CD4-positive, alpha-beta T cell (primary cell): ENCODE data around the gene FAM131A. TPM values are rescaled to one million over a fixed set of nuclear protein-coding genes. Genes with fewer than 3 reads are reported as not detected.

Source experiments
- ATAC-seq: fragments of 200-7000 bp; cut with Tn5 transposase; one replicate; pipeline ENCODE4 v1.10.0; 2022; ENCODE audit warnings: mild to moderate bottlenecking; ENCODE audit not compliant: poor library complexity
- CTCF ChIA-PET: fragments of 350-600 bp; sonication (Branson Sonifier 250); formaldehyde crosslinking; loops from one replicate; lab custom pipeline; 2021; ENCODE audit warnings: antibody characterized with exemption, inconsistent platforms; lab: Charles Lee
- POLR2A ChIA-PET: fragments of 350-600 bp; sonication (Branson Sonifier 250); formaldehyde crosslinking; loops from one replicate; lab custom pipeline; 2021; ENCODE audit warnings: antibody characterized with exemption, inconsistent platforms; lab: Charles Lee
- DNase-seq, 14 experiments: peaks; one replicate each; pipeline ENCODE4 v3.0.0-alpha.2; 2013 to 2020; ENCODE audit warnings: mixed read lengths in 2 of 14
- H3K27ac ChIP-seq, 2 donors: one replicate each; pipeline versions ENCODE4 v1.5.1 to v1.7.0; 2013; ENCODE audit warnings: low read length in 2 of 2, low read depth in 1 of 2, mild to moderate bottlenecking in 1 of 2
- H3K27me3 ChIP-seq, 2 experiments: 1 replicate in 1 of 2; 2 replicates in 1 of 2; pipeline versions ENCODE4 v1.6.1 to v1.7.0; 2013; ENCODE audit warnings: low read length in 2 of 2, control low read depth in 1 of 2, mild to moderate bottlenecking in 1 of 2, moderate library complexity in 1 of 2; ENCODE audit not compliant: insufficient read depth in 2 of 2, control insufficient read depth in 1 of 2
- H3K36me3 ChIP-seq: one replicate; pipeline ENCODE4 v1.6.1; 2013; ENCODE audit warnings: low read length, control low read depth; ENCODE audit not compliant: insufficient read depth
- H3K4me1 ChIP-seq: one replicate; pipeline ENCODE4 v1.6.1; 2013; ENCODE audit warnings: low read length, control low read depth; ENCODE audit not compliant: insufficient read depth
- H3K4me3 ChIP-seq: one replicate; pipeline ENCODE4 v1.5.1; 2013; ENCODE audit warnings: mild to moderate bottlenecking, low read length, moderate library complexity
- H3K9me3 ChIP-seq, 2 experiments: 1 replicate in 1 of 2; 2 replicates in 1 of 2; pipeline versions ENCODE4 v1.6.1 to v1.7.0; 2013; ENCODE audit warnings: low read length in 2 of 2, mild to moderate bottlenecking in 2 of 2, control low read depth in 1 of 2, moderate library complexity in 1 of 2; ENCODE audit not compliant: control insufficient read depth in 1 of 2, insufficient read depth in 1 of 2
- H3K27ac Mint-ChIP-seq: one replicate; pipeline ENCODE4 v1.8.0; 2020; ENCODE audit warnings: mixed read lengths
- H3K27me3 Mint-ChIP-seq: one replicate; pipeline ENCODE4 v1.8.0; 2021; ENCODE audit warnings: mixed read lengths
- H3K36me3 Mint-ChIP-seq: one replicate; pipeline ENCODE4 v1.8.0; 2021; ENCODE audit warnings: low read depth, mixed read lengths
- H3K4me1 Mint-ChIP-seq: one replicate; pipeline ENCODE4 v1.8.0; 2021; ENCODE audit warnings: low read depth, mixed read lengths
- H3K4me3 Mint-ChIP-seq: one replicate; pipeline ENCODE4 v1.8.0; 2020; ENCODE audit warnings: mild to moderate bottlenecking, mixed read lengths
- H3K9me3 Mint-ChIP-seq: one replicate; pipeline ENCODE4 v1.8.0; 2020; ENCODE audit warnings: mixed read lengths
- intact Hi-C, 2 experiments: fragments of 100-400 bp; cut with DNase I in 1 of 2; cut with micrococcal nuclease in 1 of 2; formaldehyde crosslinking; loops; one replicate each; pipeline versions ENCODE4 v1.15.1 to v1.9.0; 2023 to 2025; cut with DNase I, micrococcal nuclease
- total RNA-seq, 174 experiments: library from RNA in 2 of 174; stranded (reverse) in 2 of 174; gene quantifications; one replicate each; pipeline ENCODE4 v1.2.3 and lab custom pipeline; 2021 to 2026
- TF ChIP-seq, protein P1 (sequence below): fragments of 200-600 bp; IDR thresholded peaks from one replicate; pipeline ENCODE4 v1.8.0; 2022; ENCODE audit warnings: antibody characterized with exemption, mild to moderate bottlenecking

The FAM131A gene
- total RNA-seq, 2 experiments from 2014 or later, result 10.4 to 11.0 TPM

DNA sequence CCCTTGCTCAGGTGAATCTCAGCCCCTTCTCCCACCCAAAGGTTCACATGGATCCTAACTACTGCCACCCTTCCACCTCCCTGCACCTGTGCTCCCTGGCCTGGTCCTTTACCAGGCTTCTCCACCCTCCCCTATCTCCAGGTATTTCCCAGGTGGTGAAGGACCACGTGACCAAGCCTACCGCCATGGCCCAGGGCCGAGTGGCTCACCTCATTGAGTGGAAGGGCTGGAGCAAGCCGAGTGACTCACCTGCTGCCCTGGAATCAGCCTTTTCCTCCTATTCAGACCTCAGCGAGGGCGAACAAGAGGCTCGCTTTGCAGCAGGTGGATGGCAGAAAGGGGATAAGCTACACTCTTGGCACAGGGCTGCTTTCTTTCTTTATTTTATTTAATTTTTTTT lies 4.5 kb downstream of the FAM131A start:
- H3K4me1 ChIP-seq, result peaks cover 18% of the 10 kb centered on the region
- Mint-ChIP-seq H3K27ac (no peak overlapping the region), H3K9me3 (no peaks in the 10 kb centered on the region), H3K4me3 (no peak overlapping the region), H3K36me3 (peaks cover 22% of the 10 kb centered on the region), H3K4me1 (peaks cover 19% of the 10 kb centered on the region), H3K27me3 (no peaks in the 10 kb centered on the region)
- no peak overlapping the region for H3K4me3 ChIP-seq
- ChIA-PET CTCF (no interaction called here), POLR2A (no interaction called here)
- no peaks in the 10 kb centered on the region for H3K9me3 ChIP-seq
- DNase-seq (no peak), ATAC-seq (no peak)
- no peak overlapping the region for H3K27ac ChIP-seq
- intact Hi-C loops, result no loop called here
- peaks cover 10% of the 10 kb centered on the region for H3K36me3 ChIP-seq
- TF ChIP-seq, protein P1, sequence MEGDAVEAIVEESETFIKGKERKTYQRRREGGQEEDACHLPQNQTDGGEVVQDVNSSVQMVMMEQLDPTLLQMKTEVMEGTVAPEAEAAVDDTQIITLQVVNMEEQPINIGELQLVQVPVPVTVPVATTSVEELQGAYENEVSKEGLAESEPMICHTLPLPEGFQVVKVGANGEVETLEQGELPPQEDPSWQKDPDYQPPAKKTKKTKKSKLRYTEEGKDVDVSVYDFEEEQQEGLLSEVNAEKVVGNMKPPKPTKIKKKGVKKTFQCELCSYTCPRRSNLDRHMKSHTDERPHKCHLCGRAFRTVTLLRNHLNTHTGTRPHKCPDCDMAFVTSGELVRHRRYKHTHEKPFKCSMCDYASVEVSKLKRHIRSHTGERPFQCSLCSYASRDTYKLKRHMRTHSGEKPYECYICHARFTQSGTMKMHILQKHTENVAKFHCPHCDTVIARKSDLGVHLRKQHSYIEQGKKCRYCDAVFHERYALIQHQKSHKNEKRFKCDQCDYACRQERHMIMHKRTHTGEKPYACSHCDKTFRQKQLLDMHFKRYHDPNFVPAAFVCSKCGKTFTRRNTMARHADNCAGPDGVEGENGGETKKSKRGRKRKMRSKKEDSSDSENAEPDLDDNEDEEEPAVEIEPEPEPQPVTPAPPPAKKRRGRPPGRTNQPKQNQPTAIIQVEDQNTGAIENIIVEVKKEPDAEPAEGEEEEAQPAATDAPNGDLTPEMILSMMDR, result no peak
- H3K27me3 ChIP-seq, result no peaks in the 10 kb centered on the region

GRCh38 chr3:184343200-184343876 lies 5.9 kb downstream of the FAM131A start:
- H3K27ac ChIP-seq, result no peak overlapping the region
- H3K9me3 ChIP-seq, result no peaks in the 10 kb centered on the region
- no peaks in the 10 kb centered on the region for H3K27me3 ChIP-seq
- H3K36me3 ChIP-seq, result peaks cover 10% of the 10 kb centered on the region
- DNase-seq, result no peak
- POLR2A ChIA-PET, result no interaction called here
- intact Hi-C loops, result no loop called here
- peaks cover 22% of the 10 kb centered on the region for H3K36me3 Mint-ChIP-seq
- H3K27ac Mint-ChIP-seq, result no peak overlapping the region
- no peak for ATAC-seq
- CTCF ChIA-PET, result no interaction called here
- H3K4me3 Mint-ChIP-seq, result no peak overlapping the region
- peaks cover 6% of the 10 kb centered on the region for H3K4me1 Mint-ChIP-seq
- H3K4me1 ChIP-seq, result peaks cover 6% of the 10 kb centered on the region
- no peaks in the 10 kb centered on the region for H3K27me3 Mint-ChIP-seq
- TF ChIP-seq, protein P1, result no peak
- H3K9me3 Mint-ChIP-seq, result no peaks in the 10 kb centered on the region
- no peak overlapping the region for H3K4me3 ChIP-seq

DNA sequence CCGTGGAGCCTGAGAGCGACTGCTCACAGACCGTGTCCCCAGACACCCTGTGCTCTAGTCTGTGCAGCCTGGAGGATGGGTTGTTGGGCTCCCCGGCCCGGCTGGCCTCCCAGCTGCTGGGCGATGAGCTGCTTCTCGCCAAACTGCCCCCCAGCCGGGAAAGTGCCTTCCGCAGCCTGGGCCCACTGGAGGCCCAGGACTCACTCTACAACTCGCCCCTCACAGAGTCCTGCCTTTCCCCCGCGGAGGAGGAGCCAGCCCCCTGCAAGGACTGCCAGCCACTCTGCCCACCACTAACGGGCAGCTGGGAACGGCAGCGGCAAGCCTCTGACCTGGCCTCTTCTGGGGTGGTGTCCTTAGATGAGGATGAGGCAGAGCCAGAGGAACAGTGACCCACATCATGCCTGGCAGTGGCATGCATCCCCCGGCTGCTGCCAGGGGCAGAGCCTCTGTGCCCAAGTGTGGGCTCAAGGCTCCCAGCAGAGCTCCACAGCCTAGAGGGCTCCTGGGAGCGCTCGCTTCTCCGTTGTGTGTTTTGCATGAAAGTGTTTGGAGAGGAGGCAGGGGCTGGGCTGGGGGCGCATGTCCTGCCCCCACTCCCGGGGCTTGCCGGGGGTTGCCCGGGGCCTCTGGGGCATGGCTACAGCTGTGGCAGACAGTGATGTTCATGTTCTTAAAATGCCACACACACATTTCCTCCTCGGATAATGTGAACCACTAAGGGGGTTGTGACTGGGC lies 7.3 kb downstream of the FAM131A start:
- ATAC-seq, result no peak
- ChIA-PET POLR2A (no interaction called here), CTCF (no interaction called here)

More for the DNA sequence above, 7.3 kb downstream of the FAM131A start:
- no peak overlapping the region for H3K27ac Mint-ChIP-seq
- H3K4me1 ChIP-seq, result no peaks in the 10 kb centered on the region
- no peak overlapping the region for H3K4me3 ChIP-seq
- peaks cover 22% of the 10 kb centered on the region for H3K36me3 Mint-ChIP-seq
- peaks cover 10% of the 10 kb centered on the region for H3K36me3 ChIP-seq
- intact Hi-C loops, result no loop called here
- H3K9me3 ChIP-seq, result no peaks in the 10 kb centered on the region
- H3K27ac ChIP-seq, result no peak overlapping the region
- H3K27me3 ChIP-seq, result no peaks in the 10 kb centered on the region
- TF ChIP-seq, protein P1, result no peak
- no peaks in the 10 kb centered on the region for H3K27me3 Mint-ChIP-seq
- no peak for DNase-seq
- H3K4me3 Mint-ChIP-seq, result no peak overlapping the region
- no peaks in the 10 kb centered on the region for H3K4me1 Mint-ChIP-seq
- no peaks in the 10 kb centered on the region for H3K9me3 Mint-ChIP-seq
